CD4-positive, alpha-beta T cell treated with Interferon alpha-2 for 1 hour (primary cell): ENCODE results near the gene PLSCR4.

ENCODE experiments used
- DNase-seq, 2 donors: peaks; one replicate each; pipeline ENCODE4 v3.0.0-alpha.2; 2020 to 2022

Gene PLSCR4

DNA sequence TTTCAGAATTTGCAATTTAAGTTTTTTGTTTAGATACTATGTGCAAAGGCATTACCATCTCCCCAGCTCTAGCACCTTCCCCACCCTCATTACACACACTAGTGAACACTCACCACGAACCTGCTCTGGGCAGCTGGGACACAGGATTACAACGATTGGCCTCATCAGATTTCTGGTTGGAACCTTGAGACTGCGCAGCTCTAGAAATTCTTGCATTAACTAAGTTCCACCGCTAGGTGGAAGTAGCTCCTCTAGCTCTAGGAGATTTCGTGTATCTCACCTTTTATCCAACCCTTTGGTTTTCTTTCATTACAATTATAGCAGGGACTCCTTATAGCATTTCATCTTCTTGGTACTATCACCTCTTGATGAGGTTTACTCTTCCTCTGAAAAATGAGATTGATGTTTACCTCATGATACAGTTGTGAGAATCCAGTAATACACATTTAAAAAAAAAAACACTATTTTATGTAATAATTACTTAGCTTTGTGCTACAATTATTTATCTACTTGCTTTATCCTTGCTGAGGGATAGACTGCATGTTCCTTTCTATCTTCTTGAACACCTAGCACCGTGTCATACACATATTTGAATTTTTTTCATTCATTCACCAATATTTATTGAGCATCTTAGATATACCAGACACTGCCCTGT, 61.3 kb downstream of the PLSCR4 start:
- DNase-seq, result peak in 1 of 2 donors; percentile 24

DNA sequence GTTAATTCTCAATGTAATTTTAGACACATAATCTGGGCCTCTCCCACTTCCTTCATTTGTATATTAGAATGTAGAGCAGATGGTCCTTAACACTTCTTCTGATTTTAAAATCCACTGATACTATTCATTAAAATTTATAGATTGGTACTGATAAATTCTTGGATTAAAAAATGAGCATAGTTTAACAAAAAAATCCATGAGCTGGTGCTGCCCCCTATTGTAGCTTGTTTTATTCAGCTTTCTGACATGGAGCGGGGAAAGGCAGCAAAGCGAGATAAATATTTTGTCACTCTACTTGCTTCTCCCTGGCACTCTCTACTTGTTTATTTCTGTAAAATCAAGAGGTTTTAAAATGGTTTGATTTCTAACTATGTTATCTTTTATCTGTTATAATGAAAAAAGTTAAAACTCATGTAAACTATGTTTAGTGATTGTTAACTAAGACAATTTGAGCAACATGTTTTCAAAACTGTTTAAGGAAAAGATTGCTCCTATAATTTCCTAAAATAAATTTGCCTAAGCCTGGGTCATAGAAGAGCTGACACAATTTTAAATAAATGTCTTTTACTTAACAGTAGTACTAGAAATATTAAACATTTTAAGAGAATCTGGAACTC, 63.5 kb downstream of the PLSCR4 start:
- no peak for DNase-seq

DNA sequence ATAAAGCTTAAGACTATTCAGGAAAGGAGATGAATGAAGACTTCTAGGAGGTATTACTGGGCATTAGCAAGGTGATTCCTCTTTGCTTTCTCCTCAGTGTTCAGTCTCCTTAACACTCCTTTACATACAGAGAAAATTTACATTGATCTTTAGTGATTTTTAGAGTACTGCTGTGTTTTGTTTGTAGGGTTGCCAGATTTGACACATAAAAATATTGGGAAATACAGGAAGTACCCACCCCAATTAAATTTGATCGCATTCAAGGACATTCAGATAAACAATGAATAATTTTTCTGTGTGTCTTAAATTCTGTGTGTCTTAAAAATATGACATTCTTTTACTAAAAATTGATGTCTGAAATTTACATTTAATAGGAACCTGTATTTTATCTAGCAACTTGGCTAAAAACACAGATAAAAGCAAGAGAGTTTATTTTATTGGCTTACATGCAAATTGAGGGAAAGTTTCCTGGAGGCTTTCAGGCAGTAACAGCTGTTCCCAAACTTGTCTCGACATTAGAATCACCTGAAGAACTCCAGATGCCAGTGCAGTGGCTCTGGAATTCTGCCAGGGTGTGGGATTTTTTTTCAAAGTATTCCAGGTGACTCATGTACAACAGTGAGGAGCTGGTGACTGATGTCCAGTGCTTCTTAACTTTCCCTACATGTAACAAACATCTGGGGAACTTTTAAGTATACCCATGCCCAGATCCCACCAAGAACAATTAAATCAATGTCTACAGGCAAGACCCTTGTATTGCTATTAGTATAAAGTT, 66.5 kb downstream of the PLSCR4 start:
- DNase-seq, result no peak

DNA sequence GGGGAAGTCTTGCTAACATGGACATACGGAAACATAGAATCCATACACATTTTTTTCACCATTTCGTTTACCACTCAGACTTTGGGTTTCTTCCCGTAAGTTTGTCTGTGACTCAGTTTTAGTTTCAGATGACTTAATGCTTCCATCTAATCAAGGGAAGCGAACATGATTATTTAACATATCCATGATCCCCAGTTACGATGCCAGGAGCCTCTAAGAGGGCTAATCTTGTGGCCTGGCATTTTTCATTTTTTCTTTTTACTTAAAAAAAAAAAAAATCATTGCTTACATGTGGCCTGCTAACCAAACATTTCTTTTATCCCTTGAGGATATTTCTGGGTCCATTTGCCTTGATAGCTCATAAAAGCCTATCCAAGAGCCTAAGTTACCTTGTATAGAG, 69.7 kb downstream of the PLSCR4 start:
- DNase-seq, result no peak

DNA sequence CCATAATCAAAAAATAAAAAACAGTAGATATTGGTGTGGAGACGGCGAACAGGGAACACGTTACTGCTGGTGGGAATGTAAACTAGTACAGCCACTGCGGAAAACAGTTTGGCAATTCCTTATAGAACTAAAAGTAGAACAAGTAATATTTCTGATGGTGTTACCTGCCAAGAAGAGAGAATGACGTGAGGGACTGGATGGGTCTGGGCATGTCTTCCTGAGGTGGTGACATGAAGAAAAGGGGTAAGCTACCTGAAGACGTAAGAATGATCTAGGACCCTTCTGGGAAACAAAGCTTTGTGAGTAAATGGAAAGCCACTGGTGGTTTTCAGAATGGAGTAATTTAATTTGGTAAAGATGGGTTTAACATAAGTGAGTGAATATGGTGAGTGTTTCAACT, 70.5 kb downstream of the PLSCR4 start:
- no peak for DNase-seq

DNA sequence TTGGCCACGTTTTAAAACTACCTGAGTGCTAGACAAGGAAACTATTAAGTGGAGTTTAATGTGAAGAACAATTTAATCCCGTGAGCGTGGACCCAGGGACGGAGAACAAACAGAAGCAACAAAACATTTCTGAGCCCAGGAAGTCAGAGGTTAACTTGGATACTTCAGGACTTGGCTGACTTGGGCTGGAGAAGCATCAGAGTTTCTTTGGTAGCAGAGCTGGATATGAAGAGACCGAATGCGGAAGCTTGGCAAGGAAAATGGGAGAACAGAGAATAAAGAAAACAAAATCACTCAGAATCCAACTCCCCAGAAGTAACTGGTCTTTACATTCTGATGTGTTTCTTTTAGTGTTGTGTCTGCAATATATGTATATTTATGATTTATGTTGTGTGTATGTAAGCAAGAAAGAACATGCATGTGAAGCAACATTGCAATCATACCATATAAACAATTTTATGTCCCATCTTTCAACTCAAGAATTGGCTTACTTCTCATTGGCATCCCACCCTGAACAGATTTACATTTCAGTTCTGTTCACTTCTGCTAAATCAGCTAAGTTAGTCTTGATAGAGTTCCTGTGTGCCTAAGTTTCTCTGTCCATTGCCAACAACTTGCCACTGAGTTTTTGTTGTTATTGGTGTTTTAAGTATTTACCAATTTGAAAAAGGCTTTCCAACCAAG, 72.8 kb downstream of the PLSCR4 start:
- no peak for DNase-seq

DNA sequence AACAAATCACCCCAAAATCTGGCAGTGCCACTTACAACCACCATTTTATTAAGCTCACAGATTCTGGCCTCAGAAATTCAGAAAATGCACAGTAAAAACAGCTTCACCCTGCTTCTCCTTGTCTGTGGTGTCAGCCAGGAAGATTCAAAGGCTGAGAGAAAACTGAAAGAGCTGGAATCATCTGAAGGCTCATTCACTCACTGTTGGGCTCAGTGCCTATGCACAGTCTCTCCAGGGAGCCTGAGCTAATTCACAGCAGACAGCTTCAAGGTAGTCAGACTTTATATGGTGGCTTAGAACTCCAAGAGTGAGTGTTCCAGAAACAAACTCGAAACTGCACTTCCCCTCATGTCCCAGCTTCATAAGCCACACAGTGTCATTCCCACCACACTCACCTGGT, 73.4 kb downstream of the PLSCR4 start:
- no peak for DNase-seq

DNA sequence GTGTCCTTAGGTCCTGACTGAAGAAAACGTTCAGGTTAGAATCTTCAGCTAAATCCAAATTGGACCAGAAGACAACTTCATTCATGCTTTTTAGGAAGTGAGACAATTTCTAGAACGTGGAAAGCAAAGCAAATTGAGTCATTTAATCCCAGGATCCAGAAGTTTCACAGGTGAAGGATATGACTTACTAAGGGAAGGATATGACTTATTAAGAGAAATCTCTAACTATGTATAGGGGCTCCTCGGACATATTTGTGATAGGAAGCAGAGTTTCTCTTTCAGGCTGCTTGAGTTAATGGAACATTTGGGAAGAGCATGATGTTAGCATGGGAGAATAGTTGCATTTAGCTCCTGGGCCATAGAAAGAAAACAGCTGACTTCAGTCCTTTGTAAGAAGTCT, 73.8 kb downstream of the PLSCR4 start:
- no peak for DNase-seq

DNA sequence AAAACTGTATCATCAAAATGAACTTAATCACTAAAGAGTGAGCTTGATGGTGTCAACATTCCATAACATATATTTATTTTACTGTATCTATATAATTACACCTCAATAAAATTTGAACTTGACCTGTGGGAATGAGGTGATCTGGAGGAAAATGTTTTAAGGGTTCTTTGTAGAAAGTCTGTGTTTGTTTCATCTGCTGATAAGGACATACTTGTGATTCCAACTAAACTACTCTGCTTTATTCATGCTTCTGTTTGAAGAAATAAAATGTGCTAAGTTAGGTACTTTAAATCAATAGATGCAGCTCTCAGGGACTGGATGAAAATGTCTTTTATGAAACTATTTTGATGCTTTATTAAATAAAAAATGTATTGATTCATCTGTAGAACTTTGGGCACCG, 78.3 kb downstream of the PLSCR4 start:
- DNase-seq, result no peak

DNA sequence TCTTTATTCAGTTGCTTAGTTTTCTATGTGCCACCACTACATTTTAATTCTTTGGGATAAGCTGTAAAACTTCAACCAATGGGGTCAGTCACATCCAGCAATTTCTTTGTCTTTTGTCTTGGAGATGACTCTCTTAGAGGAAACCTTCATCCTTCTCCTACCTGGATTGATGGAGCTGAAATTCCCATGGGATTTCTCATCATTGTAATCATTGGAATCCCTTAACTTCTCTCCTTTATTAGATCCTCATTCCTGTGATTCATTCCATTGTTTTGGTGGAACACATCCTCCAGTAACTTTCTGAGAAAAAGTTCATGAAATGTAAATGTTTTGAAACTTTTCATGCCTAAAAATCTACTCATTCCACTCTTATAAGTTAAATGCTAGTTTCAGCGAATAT, 80.3 kb downstream of the PLSCR4 start:
- no peak for DNase-seq

DNA sequence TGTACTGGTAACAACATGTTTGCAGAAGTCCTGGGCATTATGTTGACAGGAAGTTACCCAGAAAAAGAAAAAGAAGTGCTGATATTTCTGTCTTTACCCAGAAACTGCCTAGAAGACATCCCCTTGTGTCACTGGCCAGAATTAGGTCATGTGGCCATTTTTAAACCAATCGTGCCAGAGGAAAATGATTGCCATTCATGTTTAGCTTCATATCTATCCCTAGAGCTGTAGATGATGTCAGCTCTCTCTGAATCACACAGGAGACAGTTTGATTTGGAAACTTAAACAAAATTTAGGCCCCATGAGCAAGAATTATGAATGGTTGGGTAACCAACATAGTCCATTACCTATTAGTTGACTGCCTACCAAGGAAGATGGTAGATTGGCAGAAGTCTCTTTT, 81.0 kb downstream of the PLSCR4 start:
- no peak for DNase-seq

DNA sequence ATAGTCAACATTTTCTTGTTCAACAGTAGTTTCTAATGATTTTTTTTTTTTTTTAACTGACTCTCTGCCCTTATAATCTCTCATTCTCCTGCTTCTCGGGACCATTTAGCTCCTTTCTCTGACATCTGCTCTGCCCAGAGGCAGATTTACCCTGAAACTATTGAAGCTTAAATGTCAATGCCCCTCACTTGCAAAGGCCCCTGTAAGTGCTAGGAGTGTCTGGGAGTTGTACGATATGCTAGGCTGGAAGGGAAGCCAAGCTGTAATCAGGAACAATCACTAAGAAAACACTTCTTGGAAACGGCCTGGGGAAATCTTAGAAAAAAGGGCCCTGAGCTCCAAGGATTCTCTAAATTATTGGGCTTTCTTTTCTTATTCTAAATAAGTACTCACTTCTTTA, 84.1 kb downstream of the PLSCR4 start:
- DNase-seq, result no peak

DNA sequence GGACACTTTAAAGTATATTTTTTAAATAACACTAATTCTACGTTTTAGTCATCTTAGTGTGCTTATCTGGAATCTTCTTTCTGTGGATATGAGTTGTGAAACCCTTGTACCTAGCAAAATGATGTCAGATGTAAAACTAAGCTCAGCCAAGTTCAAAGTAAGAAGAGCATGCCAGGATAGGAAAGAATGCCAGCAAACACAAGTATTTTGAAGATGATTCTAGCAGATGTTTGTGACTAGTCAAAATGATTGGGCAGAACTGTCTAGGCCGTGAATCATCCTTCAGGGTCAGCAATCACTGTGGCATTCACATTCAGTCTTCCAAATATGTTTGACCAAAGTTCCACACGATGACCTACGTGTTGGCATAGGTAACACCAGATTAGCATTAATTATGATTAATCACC, 84.5 kb downstream of the PLSCR4 start:
- no peak for DNase-seq

DNA sequence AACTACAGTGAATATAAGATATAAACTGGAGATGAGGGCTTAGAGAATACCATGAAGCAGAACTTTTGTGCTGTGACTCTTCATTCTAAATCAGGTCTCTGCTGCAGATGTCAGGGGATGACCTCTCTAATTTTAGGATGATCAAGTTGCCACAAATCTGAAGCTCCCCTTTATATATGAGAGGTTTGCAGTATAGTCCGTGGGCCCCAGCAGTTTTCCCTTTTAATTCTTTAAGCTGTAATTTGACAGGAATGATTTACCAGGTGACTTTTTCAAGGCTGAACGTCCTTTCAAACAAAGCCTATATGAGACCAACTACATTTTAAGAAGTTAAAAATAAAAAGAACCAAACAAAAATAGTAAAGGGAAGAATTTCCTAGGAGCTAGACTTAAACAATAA, 85.0 kb downstream of the PLSCR4 start:
- DNase-seq, result no peak

DNA sequence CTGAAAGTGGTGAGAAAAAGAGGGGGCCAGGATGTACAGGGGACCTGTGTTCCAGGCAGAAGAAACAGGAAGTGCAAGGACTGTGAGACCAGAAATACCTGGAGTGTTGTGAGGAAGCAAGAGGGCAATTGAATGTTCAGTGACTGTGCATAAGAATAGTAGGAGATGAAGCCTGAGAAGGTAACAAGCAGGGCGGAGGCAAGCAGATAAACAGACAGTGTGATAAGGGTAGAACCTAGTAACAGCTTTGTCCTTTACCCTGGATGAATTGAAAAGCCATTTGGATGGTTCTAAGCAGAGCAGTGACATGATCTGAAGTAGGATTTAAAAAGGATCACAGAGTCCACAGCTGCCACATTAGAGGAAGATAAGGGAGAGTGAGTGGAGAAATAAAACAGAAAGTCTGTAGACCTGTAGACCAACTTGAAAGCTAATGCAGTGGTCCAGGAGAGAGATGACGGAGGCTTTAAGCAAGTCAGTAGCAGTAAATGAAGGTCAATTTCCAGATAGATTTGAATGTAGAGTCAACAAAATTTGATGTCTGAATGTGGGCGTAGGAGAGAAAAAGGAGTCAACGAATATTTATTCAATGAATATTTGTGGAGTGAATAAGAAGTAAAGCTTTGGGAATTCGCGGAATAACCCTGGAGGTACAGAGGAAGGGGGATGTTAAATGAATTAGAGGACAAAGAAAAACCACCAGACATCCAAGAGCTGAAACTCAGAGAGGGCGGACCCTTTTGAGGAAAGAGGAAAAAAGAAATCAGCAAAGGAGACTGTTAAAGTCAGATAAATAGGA, 85.7 kb downstream of the PLSCR4 start:
- DNase-seq, result no peak

DNA sequence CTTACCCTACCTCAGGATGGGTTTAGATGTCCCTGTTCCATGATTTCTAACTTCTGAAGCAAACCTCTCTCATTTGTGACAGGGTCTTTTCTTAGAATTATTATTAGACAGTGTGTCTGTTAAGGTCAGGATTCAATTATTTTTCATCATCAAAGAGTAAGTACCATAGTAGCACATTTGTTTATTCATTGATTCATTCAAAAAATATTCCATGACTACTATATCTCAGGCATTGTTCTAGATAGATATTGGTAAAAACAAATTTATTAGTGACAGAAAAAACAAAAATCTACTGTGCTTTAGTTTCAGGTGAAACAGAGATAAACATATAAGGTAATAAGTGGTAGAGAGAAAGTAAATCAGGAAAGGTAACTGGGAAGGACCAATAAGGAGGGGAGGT, 86.4 kb downstream of the PLSCR4 start:
- no peak for DNase-seq

DNA sequence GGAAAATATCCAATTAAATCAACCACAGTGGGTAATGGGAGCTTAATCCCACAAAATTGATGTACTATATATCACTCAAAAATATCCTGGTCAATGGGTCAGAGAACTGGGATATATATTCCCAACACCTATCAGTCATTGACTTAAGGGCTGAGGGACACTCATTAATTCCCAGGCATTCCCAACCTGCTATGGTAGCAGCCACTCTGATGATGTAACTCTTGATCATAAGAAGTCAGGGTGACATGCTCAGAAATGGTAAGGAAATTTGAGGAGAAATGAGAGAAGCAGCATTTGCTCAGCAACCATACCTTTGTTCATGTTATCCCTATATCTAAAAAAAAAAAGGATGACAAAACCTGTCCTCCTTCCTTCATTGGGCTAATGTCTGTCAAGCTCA, 86.8 kb downstream of the PLSCR4 start:
- DNase-seq, result no peak

DNA sequence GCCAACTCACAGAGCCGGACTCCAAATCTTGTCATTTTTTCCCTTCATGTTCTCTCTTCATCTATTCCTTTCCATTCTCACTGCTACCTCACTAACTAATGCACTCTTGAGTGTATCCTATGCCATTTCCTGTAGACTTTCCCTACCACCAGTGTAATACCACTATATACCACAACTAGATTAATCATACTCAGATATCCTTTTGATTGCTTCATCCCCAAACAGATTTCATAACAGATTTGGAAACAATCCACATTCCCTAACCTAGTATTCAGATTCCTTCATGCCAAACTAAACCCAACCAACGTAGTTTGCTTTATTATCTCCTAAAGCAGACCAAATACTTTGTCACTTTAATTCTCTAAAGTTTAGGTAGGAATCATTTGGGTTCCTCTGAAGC, 87.3 kb downstream of the PLSCR4 start:
- no peak for DNase-seq

DNA sequence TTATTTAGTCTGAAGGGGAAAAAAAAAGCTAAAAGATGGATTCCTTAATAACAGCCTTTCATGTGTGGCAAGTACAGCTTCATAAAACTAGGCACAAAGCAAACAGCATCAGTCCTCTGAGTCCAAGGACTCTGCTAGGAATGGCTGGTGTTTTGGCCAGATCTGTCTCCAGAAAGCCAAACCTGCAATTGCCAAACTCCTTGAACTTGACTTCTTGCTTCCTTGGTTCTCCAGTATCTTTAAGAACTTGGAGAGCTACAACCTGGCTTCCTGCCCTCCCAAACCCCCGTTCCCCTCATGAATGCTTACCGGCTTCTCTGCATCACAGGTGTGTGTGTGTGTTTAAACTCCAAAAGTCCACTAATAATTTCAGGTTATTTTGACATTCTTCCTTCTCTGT, 88.3 kb downstream of the PLSCR4 start:
- no peak for DNase-seq

DNA sequence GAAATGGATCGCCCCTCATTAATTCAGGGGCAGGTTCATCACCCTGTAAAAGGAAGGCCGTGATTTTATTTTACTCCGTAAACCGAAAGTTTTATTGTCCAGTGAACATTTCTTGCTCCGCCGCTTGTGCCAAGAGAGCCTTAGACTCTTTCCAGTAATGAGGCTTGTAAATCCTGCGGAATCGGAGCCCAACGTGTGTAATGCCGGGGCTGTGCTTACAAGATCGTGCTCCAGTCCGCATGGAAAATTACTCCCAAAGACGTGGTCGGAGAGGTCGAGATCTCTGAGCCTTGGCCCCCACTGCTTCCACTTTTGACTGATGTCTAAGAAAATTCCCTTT, 89.3 kb downstream of the PLSCR4 start:
- DNase-seq, result no peak

DNA sequence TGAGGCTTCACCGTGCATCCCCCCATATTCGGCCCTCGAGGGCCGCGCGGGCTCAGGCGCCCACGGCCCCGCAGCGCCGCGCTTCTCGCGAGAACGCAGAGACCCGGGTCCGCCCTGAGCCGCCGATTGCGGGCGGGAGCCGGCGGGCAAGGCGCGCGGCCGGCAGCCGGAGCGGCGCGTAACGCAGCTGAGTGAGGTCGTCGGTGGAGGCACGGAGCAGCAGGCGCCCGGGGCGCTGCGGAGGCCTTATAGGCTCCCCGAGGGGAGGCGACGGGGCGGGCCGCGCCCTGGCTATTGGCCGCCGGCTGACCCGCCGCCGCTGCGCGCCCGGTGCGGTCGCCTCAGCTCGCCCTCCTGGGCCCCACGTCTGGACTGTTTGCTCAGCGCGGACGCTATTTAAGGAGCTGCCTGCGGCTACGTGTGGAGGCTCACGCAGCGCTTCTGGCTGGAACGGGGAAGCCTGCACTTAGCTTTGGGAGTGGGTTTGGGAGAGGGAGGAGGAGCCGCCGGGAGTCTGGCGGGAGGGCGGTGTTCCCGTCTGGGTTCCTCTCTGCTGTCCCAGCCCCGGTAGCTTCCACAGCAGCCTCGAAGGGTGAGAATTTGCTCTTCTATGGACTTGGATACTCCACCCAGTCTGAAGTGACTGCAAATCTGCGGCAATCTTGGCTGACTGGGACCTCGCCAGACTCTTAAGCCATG, 89.8 kb downstream of the PLSCR4 start, which contains the start of gene PLOD2:
PLOD2 (minus strand) TSS at position 221 of the 699 bp plus-strand sequence; CDS start at position 26, 195 bp downstream.
- DNase-seq, result peak in 1 of 2 donors; percentile 0

DNA sequence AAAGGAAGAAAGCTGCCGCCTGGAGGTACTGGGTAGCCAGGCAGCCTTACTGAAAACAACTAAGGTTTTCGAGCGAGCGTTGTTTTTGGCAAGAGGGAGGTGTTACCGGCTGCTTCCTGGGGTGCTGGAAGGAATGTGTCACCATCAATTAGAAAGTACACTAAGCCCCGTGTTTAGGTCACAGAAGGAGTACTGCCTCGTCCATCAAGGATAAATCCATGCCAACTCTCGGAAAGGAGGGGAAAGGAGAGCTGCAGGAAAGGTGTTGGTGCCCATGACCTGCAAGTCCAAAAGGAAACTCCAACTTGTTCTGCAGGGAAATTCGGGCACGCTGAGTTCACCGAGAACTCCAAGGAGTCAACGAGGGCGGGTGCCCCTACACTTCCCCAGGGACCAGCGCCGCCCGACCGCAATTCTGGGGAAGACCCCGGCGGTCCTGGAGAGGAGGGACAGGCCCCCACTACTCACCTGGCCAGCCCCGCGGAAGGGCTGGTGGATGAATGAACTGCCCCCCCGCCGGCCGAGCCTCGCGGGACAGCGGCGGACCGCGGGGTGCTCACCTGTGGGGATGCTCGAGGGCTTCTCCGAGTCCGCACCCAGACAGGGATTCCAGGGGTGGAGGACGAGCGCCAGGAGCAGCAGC, 90.5 kb downstream of the PLSCR4 start:
- DNase-seq, result no peak
